ENCODE data around the gene IGLL5. TPM values are rescaled to one million over a fixed set of nuclear protein-coding genes. Genes with fewer than 3 reads are reported as not detected.
"Not testable (repeated sequence)": the region's sequence is repeated elsewhere in the genome, so short reads cannot be mapped to it uniquely, and the experiment has no call there.

Gene IGLL5
- total RNA-seq, 1 donor from 2014 or later, result not detected

GRCh38 chr22:22900527-22901205, 13.1 kb downstream of the IGLL5 start:
- H3K4me1 Mint-ChIP-seq; H3K9me3 Mint-ChIP-seq; H3K4me3 Mint-ChIP-seq; H3K36me3 Mint-ChIP-seq; DNase-seq (ENCODE audit: low spot score in 2 of 2, unreplicated experiment in 2 of 2); H3K27ac Mint-ChIP-seq: not testable (repeated sequence)
- peaks cover 60% of the 10 kb centered on the region for H3K27me3 Mint-ChIP-seq (ENCODE audit: low read depth)

- H3K4me3 Mint-ChIP-seq, result no peak overlapping the region
- peaks cover 5% of the 10 kb centered on the region for H3K4me1 Mint-ChIP-seq
- H3K27me3 Mint-ChIP-seq (ENCODE audit: low read depth), result peaks cover 52% of the 10 kb centered on the region
- no peak overlapping the region for H3K27ac Mint-ChIP-seq
- DNase-seq (ENCODE audit: low spot score in 2 of 2, unreplicated experiment in 2 of 2), result no peak
- TF ChIP-seq CTCF (IDR thresholded peaks at IDR 0.05; ENCODE audit: unreplicated experiment), result no peak
- H3K36me3 Mint-ChIP-seq, result no peaks in the 10 kb centered on the region
- no peaks in the 10 kb centered on the region for H3K9me3 Mint-ChIP-seq
Measured at GRCh38 chr22:22901578-22902218, 14.1 kb downstream of the IGLL5 start.

GRCh38 chr22:22902247-22903001, 14.8 kb downstream of the IGLL5 start:
- Mint-ChIP-seq H3K36me3 (no peaks in the 10 kb centered on the region), H3K27ac (no peak overlapping the region), H3K27me3 (ENCODE audit: low read depth) (peaks cover 52% of the 10 kb centered on the region), H3K9me3 (no peaks in the 10 kb centered on the region), H3K4me1 (peaks cover 5% of the 10 kb centered on the region), H3K4me3 (no peak overlapping the region)
- no peak for TF ChIP-seq CTCF (IDR thresholded peaks at IDR 0.05; ENCODE audit: unreplicated experiment)
- DNase-seq (ENCODE audit: low spot score in 2 of 2, unreplicated experiment in 2 of 2), result no peak

- peaks cover 51% of the 10 kb centered on the region for H3K27me3 Mint-ChIP-seq (ENCODE audit: low read depth)
- H3K4me3 Mint-ChIP-seq, result no peak overlapping the region
- no peak overlapping the region for H3K27ac Mint-ChIP-seq
- no peak for TF ChIP-seq CTCF (IDR thresholded peaks at IDR 0.05; ENCODE audit: unreplicated experiment)
- no peaks in the 10 kb centered on the region for H3K9me3 Mint-ChIP-seq
- peaks cover 2% of the 10 kb centered on the region for H3K4me1 Mint-ChIP-seq
- DNase-seq (ENCODE audit: low spot score in 2 of 2, unreplicated experiment in 2 of 2), result no peak
- no peaks in the 10 kb centered on the region for H3K36me3 Mint-ChIP-seq
Measured at GRCh38 chr22:22903355-22903777, 15.8 kb downstream of the IGLL5 start.

- not testable (repeated sequence) for H3K36me3 Mint-ChIP-seq; H3K9me3 Mint-ChIP-seq; H3K4me1 Mint-ChIP-seq; H3K4me3 Mint-ChIP-seq; H3K27ac Mint-ChIP-seq; DNase-seq (ENCODE audit: low spot score in 2 of 2, unreplicated experiment in 2 of 2)
- H3K27me3 Mint-ChIP-seq (ENCODE audit: low read depth), result peaks cover 54% of the 10 kb centered on the region
Measured at GRCh38 chr22:22903781-22904192, 16.2 kb downstream of the IGLL5 start.

- H3K4me3 Mint-ChIP-seq; H3K9me3 Mint-ChIP-seq; H3K4me1 Mint-ChIP-seq; DNase-seq (ENCODE audit: low spot score in 2 of 2, unreplicated experiment in 2 of 2); H3K27ac Mint-ChIP-seq; H3K36me3 Mint-ChIP-seq: not testable (repeated sequence)
- H3K27me3 Mint-ChIP-seq (ENCODE audit: low read depth), result peaks cover 60% of the 10 kb centered on the region
Measured at GRCh38 chr22:22904736-22905135, 17.1 kb downstream of the IGLL5 start.

GRCh38 chr22:22906391-22906790, 18.8 kb downstream of the IGLL5 start:
- not testable (repeated sequence) for H3K4me1 Mint-ChIP-seq; H3K9me3 Mint-ChIP-seq; H3K4me3 Mint-ChIP-seq; H3K27ac Mint-ChIP-seq; DNase-seq (ENCODE audit: low spot score in 2 of 2, unreplicated experiment in 2 of 2); H3K36me3 Mint-ChIP-seq
- peaks cover 71% of the 10 kb centered on the region for H3K27me3 Mint-ChIP-seq (ENCODE audit: low read depth)

Measured in mesothelial cell of epicardium (in vitro differentiated cells).